Measurements from ENCODE around the gene TAF1B.
A peak's percentile ranks its signal among the peaks of the same experiment; 100 is the strongest.

The TAF1B gene

GRCh38 chr2:9945596-9945995 lies 102.3 kb downstream of the TAF1B start:
- H3K27me3 ChIP-seq = peaks cover 7 to 12% (median 9%) of the 10 kb centered on the region in 11 experiments
- no peaks in the 10 kb centered on the region for H3K9me3 ChIP-seq (replicated peaks in 1 of 11)
- H3K4me3 ChIP-seq = no peak overlapping the region
- H3K4me1 ChIP-seq = peaks cover 0 to 5% (median under 1%) of the 10 kb centered on the region in 10 experiments; a peak in 6 of 20 replicates
- 0 out of 22 replicates have a peak, but pooled peaks cover 0 to 4% (median 0%) of the 10 kb centered on the region in 11 experiments for H4K20me1 ChIP-seq
- no peak overlapping the region for H3K27ac ChIP-seq
- no peak overlapping the region for H3K9ac ChIP-seq
- TF ChIP-seq Cebpa-rat (IDR thresholded peaks at IDR 0.05) = no peak
- no peaks in the 10 kb centered on the region for H3K36me3 ChIP-seq
- no peak overlapping the region for H3K4me2 ChIP-seq

DNA sequence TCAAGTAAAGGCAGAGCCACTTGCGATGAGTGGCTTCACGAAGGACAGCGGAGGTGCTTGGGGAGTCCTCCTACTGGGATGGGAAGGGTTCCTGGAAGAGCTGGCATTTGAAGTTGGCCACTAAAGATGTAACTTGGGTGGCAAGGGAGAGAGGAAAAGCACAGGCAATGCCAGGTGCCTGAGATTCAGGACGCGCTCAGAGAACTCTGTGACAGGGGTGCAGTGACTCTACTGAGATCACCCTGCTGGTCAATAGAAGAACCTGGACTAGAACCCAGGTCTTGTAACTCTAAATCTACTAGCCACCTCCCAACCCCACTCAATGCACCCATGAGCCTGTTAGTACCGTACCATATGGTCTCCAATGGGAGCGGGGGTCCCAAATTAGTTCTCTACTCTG lies 102.8 kb downstream of the TAF1B start:
- Histone ChIP-seq H3K9me3 (replicated peaks in 1 of 11) (no peaks in the 10 kb centered on the region), H3K9ac (no peak overlapping the region), H3K27ac (no peak overlapping the region), H3K4me3 (no peak overlapping the region), H3K36me3 (no peaks in the 10 kb centered on the region), H3K4me1 (peaks cover 0 to 8% (median 1%) of the 10 kb centered on the region in 10 experiments; a peak in 6 of 20 replicates), H3K27me3 (peaks cover 11 to 17% (median 13%) of the 10 kb centered on the region in 11 experiments), H3K4me2 (no peak overlapping the region), H4K20me1 (0 out of 22 replicates have a peak, but pooled peaks cover 0 to 4% (median 0%) of the 10 kb centered on the region in 11 experiments)
- no peak for TF ChIP-seq Cebpa-rat (IDR thresholded peaks at IDR 0.05)

DNA sequence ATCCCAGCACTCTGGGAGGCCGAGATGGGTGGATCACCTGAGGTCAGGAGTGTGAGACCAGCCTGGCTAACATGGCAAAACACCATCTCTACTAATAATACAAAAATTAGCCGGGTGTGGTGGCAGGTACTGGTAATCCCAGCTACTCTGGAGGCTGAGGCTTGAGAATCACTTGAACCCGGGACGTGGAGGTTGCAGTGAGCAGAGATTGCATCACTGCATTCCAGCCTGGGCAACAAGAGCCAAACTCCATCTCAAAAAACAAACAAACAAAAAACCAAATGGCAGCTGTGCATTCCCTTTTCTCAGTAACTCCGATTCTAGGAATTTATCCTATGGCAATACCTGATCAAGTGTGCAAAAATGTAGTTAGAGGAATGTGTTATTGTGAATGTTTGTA lies 103.5 kb downstream of the TAF1B start:
- Histone ChIP-seq H3K4me2 (no peak overlapping the region), H3K4me1 (peaks cover 0 to 8% (median 3%) of the 10 kb centered on the region in 10 experiments; a peak in 10 of 20 replicates), H3K27me3 (peaks cover 13 to 20% (median 15%) of the 10 kb centered on the region in 11 experiments), H4K20me1 (0 out of 22 replicates have a peak, but pooled peaks cover 0 to 4% (median 0%) of the 10 kb centered on the region in 11 experiments), H3K36me3 (no peaks in the 10 kb centered on the region), H3K27ac (no peak overlapping the region), H3K9ac (no peak overlapping the region), H3K4me3 (no peak overlapping the region), H3K9me3 (replicated peaks in 1 of 11) (no peaks in the 10 kb centered on the region)
- TF ChIP-seq Cebpa-rat (IDR thresholded peaks at IDR 0.05) = no peak

GRCh38 chr2:9948721-9949120 lies 105.4 kb downstream of the TAF1B start:
- TF ChIP-seq Cebpa-rat (IDR thresholded peaks at IDR 0.05) = no peak
- Histone ChIP-seq H3K9ac (no peak overlapping the region), H3K4me2 (no peak overlapping the region), H3K27ac (no peak overlapping the region), H3K4me3 (no peak overlapping the region), H3K27me3 (peaks cover 32 to 39% (median 34%) of the 10 kb centered on the region in 11 experiments), H3K9me3 (replicated peaks in 1 of 11) (no peaks in the 10 kb centered on the region), H3K4me1 (peaks cover 5 to 14% (median 10%) of the 10 kb centered on the region in 10 experiments; a peak in 12 of 20 replicates), H3K36me3 (no peaks in the 10 kb centered on the region), H4K20me1 (peaks cover 0 to 4% (median 0%) of the 10 kb centered on the region in 11 experiments; a peak in 1 of 22 replicates)

- H3K4me1 ChIP-seq = peaks cover 5 to 14% (median 10%) of the 10 kb centered on the region in 10 experiments; a peak in 12 of 20 replicates
- peaks cover 33 to 46% (median 41%) of the 10 kb centered on the region in 11 experiments for H3K27me3 ChIP-seq
- H3K9me3 ChIP-seq (replicated peaks in 1 of 11) = no peaks in the 10 kb centered on the region
- no peaks in the 10 kb centered on the region for H3K36me3 ChIP-seq
- no peak overlapping the region for H3K9ac ChIP-seq
- no peak overlapping the region for H3K4me3 ChIP-seq
- no peak overlapping the region for H3K27ac ChIP-seq
- H4K20me1 ChIP-seq = peaks cover 0 to 4% (median 0%) of the 10 kb centered on the region in 11 experiments; a peak in 1 of 22 replicates
- TF ChIP-seq Cebpa-rat (IDR thresholded peaks at IDR 0.05) = no peak
- no peak overlapping the region for H3K4me2 ChIP-seq
These were observed 106.1 kb downstream of the TAF1B start for GRCh38 chr2:9949239-9949991.

GRCh38 chr2:9949992-9950520 lies 106.8 kb downstream of the TAF1B start:
- Histone ChIP-seq H4K20me1 (peaks cover 0 to 4% (median 0%) of the 10 kb centered on the region in 11 experiments; a peak in 1 of 22 replicates), H3K36me3 (no peaks in the 10 kb centered on the region), H3K9ac (no peak overlapping the region), H3K4me1 (peaks cover 5 to 14% (median 10%) of the 10 kb centered on the region in 10 experiments; a peak in 12 of 20 replicates), H3K4me2 (peak overlapping the region in 10 of 11 experiments; percentile 84 to 98 (median 94); a peak in 17 of 22 replicates), H3K9me3 (replicated peaks in 1 of 11) (no peaks in the 10 kb centered on the region), H3K4me3 (peak overlapping the region in 6 of 10 experiments; percentile 65 to 77 (median 70); a peak in 9 of 20 replicates), H3K27ac (no peak overlapping the region), H3K27me3 (peaks cover 33 to 52% (median 47%) of the 10 kb centered on the region in 11 experiments)
- no peak for TF ChIP-seq Cebpa-rat (IDR thresholded peaks at IDR 0.05)

DNA sequence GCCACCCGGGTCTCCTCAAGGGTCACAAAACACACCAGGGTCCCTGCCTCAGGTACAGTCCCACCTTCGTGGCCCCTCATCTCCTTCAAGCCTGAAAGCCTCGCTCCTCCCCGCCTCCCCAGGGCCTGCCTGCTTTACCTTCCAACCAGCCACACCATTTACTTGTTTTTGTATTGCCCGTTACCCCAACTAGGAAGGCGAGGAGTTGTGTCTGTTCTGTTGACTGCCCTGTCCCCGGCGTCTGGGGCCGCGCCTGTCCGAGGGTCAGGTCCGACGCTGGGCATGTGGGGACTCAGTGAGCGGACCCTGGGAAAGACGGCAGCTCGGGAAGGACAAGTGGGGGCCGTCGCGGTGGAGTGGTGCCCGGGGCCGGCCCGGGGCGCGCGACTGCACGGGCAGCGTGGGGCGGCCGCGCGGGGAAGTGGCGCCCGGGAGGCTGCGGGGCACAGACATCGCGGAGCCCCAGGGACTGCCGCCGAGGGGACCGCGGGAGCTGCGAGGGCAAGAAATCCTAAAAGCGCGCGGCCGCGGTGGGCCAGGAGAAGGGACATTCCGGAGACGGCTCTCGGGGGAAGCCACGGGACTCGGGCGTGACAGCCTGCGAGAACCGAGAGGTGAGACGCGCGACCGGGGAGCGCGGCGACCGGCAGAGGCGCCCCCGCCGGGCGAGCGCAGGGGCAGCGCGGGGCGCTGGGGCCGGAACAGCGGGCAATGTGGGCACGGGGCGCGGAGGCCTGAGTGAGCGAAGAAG lies 107.4 kb downstream of the TAF1B start:
- peaks cover 33 to 52% (median 47%) of the 10 kb centered on the region in 11 experiments for H3K27me3 ChIP-seq
- H3K4me3 ChIP-seq = peak overlapping the region; percentile 65 to 82 (median 74)
- H3K36me3 ChIP-seq = no peaks in the 10 kb centered on the region
- peaks cover 0 to 4% (median 0%) of the 10 kb centered on the region in 11 experiments; a peak in 1 of 22 replicates for H4K20me1 ChIP-seq
- peak overlapping the region; percentile 82 to 98 (median 93) for H3K4me2 ChIP-seq
- peak overlapping the region; percentile 32 to 82 (median 73); a peak in 21 of 22 replicates for H3K9ac ChIP-seq
- peak overlapping the region in 7 of 11 experiments; percentile 11 to 57 (median 37); a peak in 10 of 22 replicates for H3K27ac ChIP-seq
- peaks cover 5 to 14% (median 10%) of the 10 kb centered on the region in 10 experiments; a peak in 12 of 20 replicates for H3K4me1 ChIP-seq
- TF ChIP-seq Cebpa-rat (IDR thresholded peaks at IDR 0.05) = no peak
- H3K9me3 ChIP-seq (replicated peaks in 1 of 11) = no peaks in the 10 kb centered on the region

- no peaks in the 10 kb centered on the region for H3K36me3 ChIP-seq
- H3K27me3 ChIP-seq = peaks cover 33 to 52% (median 47%) of the 10 kb centered on the region in 11 experiments
- H3K4me1 ChIP-seq = peaks cover 5 to 14% (median 10%) of the 10 kb centered on the region in 10 experiments; a peak in 12 of 20 replicates
- no peak for TF ChIP-seq Cebpa-rat (IDR thresholded peaks at IDR 0.05)
- H4K20me1 ChIP-seq = peaks cover 0 to 4% (median 0%) of the 10 kb centered on the region in 11 experiments; a peak in 1 of 22 replicates
- no peaks in the 10 kb centered on the region for H3K9me3 ChIP-seq (replicated peaks in 1 of 11)
- H3K27ac ChIP-seq = peak overlapping the region in 6 of 11 experiments; percentile 11 to 57 (median 35); a peak in 6 of 22 replicates
- H3K9ac ChIP-seq = peak overlapping the region; percentile 32 to 82 (median 73); a peak in 21 of 22 replicates
- peak overlapping the region; percentile 82 to 98 (median 93) for H3K4me2 ChIP-seq
- peak overlapping the region; percentile 65 to 82 (median 74) for H3K4me3 ChIP-seq
These were observed 107.9 kb downstream of the TAF1B start for GRCh38 chr2:9951272-9951521.

All from BLaER1 treated with 17β-estradiol and CSF1 and Interleukin-3, amounts not matched to agents 10 nM and 100 nM (cell line).